AG04450 (cell line): ENCODE results near the gene TFAP2B. TPM values are rescaled to one million over a fixed set of nuclear protein-coding genes. Genes with fewer than 3 reads are reported as not detected.

ENCODE experiments used
- CTCF ChIA-PET: fragments of 300-600, 350-600 bp; formaldehyde crosslinking; extraction: SDS; loops from one replicate; lab custom pipeline; 2022; ENCODE audit warnings: antibody characterized with exemption, inconsistent platforms; lab: Charles Lee
- POLR2A ChIA-PET: fragments of 350-600 bp; formaldehyde crosslinking; extraction: SDS; loops from one replicate; lab custom pipeline; 2021; ENCODE audit warnings: antibody characterized with exemption, inconsistent platforms; lab: Yijun Ruan, JAX
- DNase-seq: peaks from one replicate; pipeline ENCODE4 v3.0.0-alpha.2; 2011; ENCODE audit warnings: low read depth, low spot score
- H3K27ac ChIP-seq: one replicate; pipeline ENCODE4 v1.5.1; 2012; ENCODE audit warnings: low read depth, low read length, control low read depth
- H3K27me3 ChIP-seq: one replicate; pipeline ENCODE4 v1.6.0; 2012; ENCODE audit warnings: low read length; ENCODE audit not compliant: control insufficient read depth, insufficient read depth
- H3K4me3 ChIP-seq: 2 replicates; pipeline ENCODE4 v1.5.1; 2011; ENCODE audit warnings: mild to moderate bottlenecking, low read depth, low read length, control low read depth
- H3K9me3 ChIP-seq: 2 replicates; pipeline ENCODE4 v1.5.1; 2012; ENCODE audit warnings: low read length; ENCODE audit not compliant: control insufficient read depth, insufficient read depth
- CTCF ChIP-seq: IDR thresholded peaks from 2 replicates; pipeline ENCODE4 v1.5.1; 2011; ENCODE audit warnings: low read depth, low read length, control low read depth, inconsistent platforms
- polyA plus RNA-seq: library from polyadenylated mRNA; depleted of rRNA; stranded (reverse); fragments of >200 nt; gene quantifications from 2 replicates; pipeline ENCODE4 v1.2.3, GENCODE V29; 2011

TFAP2B gene
- polyA plus RNA-seq, 1 experiment, result not detected

GRCh38 chr6:50837589-50838445, 19.1 kb downstream of the TFAP2B start:
- CTCF ChIA-PET, result interaction anchor here (1.0 kb wide), 1 partner anchor 22 kb away, joined by 5 read pairs; no protein-coding TSS in a partner anchor

GRCh38 chr6:50840112-50840810, 21.6 kb downstream of the TFAP2B start:
- ChIA-PET POLR2A (no interaction called here), CTCF (no interaction called here)
- H3K9me3 ChIP-seq, result no peaks in the 10 kb centered on the region; the same call in 1 of the 2 replicates
- H3K27ac ChIP-seq, result no peak overlapping the region
- no peak for DNase-seq
- no peak overlapping the region for H3K4me3 ChIP-seq
- H3K27me3 ChIP-seq, result peaks cover 17% of the 10 kb centered on the region
- TF ChIP-seq CTCF, result no peak

More at GRCh38 chr6:50837589-50838445, 19.1 kb downstream of the TFAP2B start:
- H3K9me3 ChIP-seq, result no peaks in the 10 kb centered on the region; the same call in 1 of the 2 replicates
- DNase-seq, result no peak
- no peak for TF ChIP-seq CTCF
- POLR2A ChIA-PET, result interaction anchor here (0.7 kb wide), 1 partner anchor 1156 kb away, joined by 5 read pairs; no protein-coding TSS in a partner anchor
- H3K27ac ChIP-seq, result no peak overlapping the region
- H3K27me3 ChIP-seq, result peaks cover 8% of the 10 kb centered on the region
- H3K4me3 ChIP-seq, result no peak overlapping the region

- DNase-seq, result no peak
- POLR2A ChIA-PET, result no interaction called here
- H3K27me3 ChIP-seq, result peaks cover 21% of the 10 kb centered on the region
- CTCF ChIA-PET, result no interaction called here
- no peak for TF ChIP-seq CTCF
- H3K4me3 ChIP-seq, result no peak overlapping the region
- no peaks in the 10 kb centered on the region; the same call in 1 of the 2 replicates for H3K9me3 ChIP-seq
- no peak overlapping the region for H3K27ac ChIP-seq
These were observed 22.1 kb downstream of the TFAP2B start for GRCh38 chr6:50840811-50841192.

- Histone ChIP-seq H3K9me3 (no peaks in the 10 kb centered on the region; the same call in 1 of the 2 replicates), H3K4me3 (no peak overlapping the region), H3K27ac (no peak overlapping the region), H3K27me3 (peaks cover 18% of the 10 kb centered on the region)
- ChIA-PET CTCF (no interaction called here), POLR2A (no interaction called here)
- TF ChIP-seq CTCF, result no peak
- DNase-seq, result no peak
These were observed 23.8 kb downstream of the TFAP2B start for GRCh38 chr6:50842446-50842845.
